A673 (cell line): ENCODE results near the gene XIRP1.

Experiments used
- CTCF ChIP-seq: fragments of 300-800, 200-600 bp; sonication (generic); conservative IDR thresholded peaks from 2 replicates; pipeline ENCODE4 v1.5.1; 2017; ENCODE audit warnings: low read depth, mild to moderate bottlenecking, antibody characterized with exemption, low read length, moderate library complexity, mixed read lengths
- EZH2 ChIP-seq: fragments of 200-600 bp; sonication (generic); IDR thresholded peaks from 2 replicates; pipeline ENCODE4 v1.6.1; 2017; ENCODE audit warnings: borderline replicate concordance, low read depth, mild to moderate bottlenecking, mixed read lengths, antibody characterized with exemption, low read length; ENCODE audit not compliant: poor library complexity, severe bottlenecking

GRCh38 chr3:39165518-39165917 lies 26.9 kb downstream of the XIRP1 start:
- TF ChIP-seq CTCF (no peak), EZH2 (no peak)
